Measurements from ENCODE around the gene RNF208. TPM values are rescaled to one million over a fixed set of nuclear protein-coding genes. Genes with fewer than 3 reads are reported as not detected.

RNF208 gene
- total and polyA plus RNA-seq, 2 of the 4 experiments (the other 2 are of a cell fraction): 1.2 TPM; not detected in 1

- Histone ChIP-seq H3K4me1 (ENCODE audit: control insufficient read depth, insufficient read depth, low read length) (peaks cover 1% of the 10 kb centered on the region), H3K79me1 (ENCODE audit: low read depth in 1 of 2, low read length in 2 of 2) (peaks cover 10 to 40% of the 10 kb centered on the region in 2 experiments), H3K9ac (ENCODE audit: low read depth, low read length) (no peak overlapping the region), H3K9me1 (ENCODE audit: insufficient read depth, low read length) (peaks cover under 1% of the 10 kb centered on the region), H4K20me1 (ENCODE audit: insufficient read depth, low read length) (peaks cover 10% of the 10 kb centered on the region), H4K5ac (ENCODE audit: low read depth, low read length) (no peak overlapping the region), H2BK20ac (ENCODE audit: low read depth, low read length) (no peak overlapping the region), H3K4me2 (ENCODE audit: low read depth, low read length) (no peak overlapping the region), H2BK120ac (ENCODE audit: low read depth, low read length) (no peak overlapping the region), H2AK5ac (ENCODE audit: low read depth, low read length) (no peak overlapping the region), H3K36me3 (ENCODE audit: control insufficient read depth, insufficient read depth, low read length) (peaks cover 52% of the 10 kb centered on the region), H3K27ac (ENCODE audit: insufficient read depth, low read length) (no peak overlapping the region), H3K23ac (ENCODE audit: low read depth, low read length) (no peak overlapping the region), H2BK5ac (ENCODE audit: low read depth, low read length, poor library complexity, severe bottlenecking) (no peak overlapping the region), H3K27me3 (ENCODE audit: control insufficient read depth, insufficient read depth, low read length) (no peaks in the 10 kb centered on the region), H2AK9ac (replicated peaks; ENCODE audit: low read depth, low read length, poor library complexity) (peak overlapping the region; percentile 28), H2BK15ac (ENCODE audit: low read depth, low read length) (no peak overlapping the region), H4K8ac (ENCODE audit: low read depth in 2 of 2, low read length in 2 of 2) (no peak overlapping the region), H2AFZ (replicated peaks; ENCODE audit: low read length, poor library complexity) (no peak overlapping the region), H3K4me3 (ENCODE audit: insufficient read depth, low read depth, low read length) (no peak overlapping the region), H3K18ac (ENCODE audit: low read depth, low read length) (no peak overlapping the region), H3K9me3 (ENCODE audit: control insufficient read depth, insufficient read depth, low read length) (no peaks in the 10 kb centered on the region), H3K14ac (replicated peaks; ENCODE audit: low read depth, low read length) (no peak overlapping the region), H4K91ac (ENCODE audit: insufficient read depth, low read depth, low read length) (no peak overlapping the region), H3K4ac (ENCODE audit: low read depth, low read length) (no peak overlapping the region), H3K56ac (ENCODE audit: extremely low read depth, insufficient read depth, low read length) (no peak overlapping the region)
- DNase-seq: no peak
- ChIA-PET CTCF (no interaction called here), POLR2A (ENCODE audit: unreplicated experiment) (no interaction called here)
- ATAC-seq (ENCODE audit: low read depth): no peak
- WGBS, 2 experiments (ENCODE audit: extremely low coverage in 2 of 2, insufficient read length in 1 of 2): 71% methylated on average over 4 of the region's 10 CpGs; no CpG with 5 or more reads in 1 of the 2 experiments
- in situ Hi-C loops (cut with MboI; ENCODE audit: low sequenced_read_pairs) (no loop called here), dilution Hi-C loops (cut with HindIII; ENCODE audit: low sequenced_read_pairs, unreplicated experiment) (no loop called here), intact Hi-C loops (cut with micrococcal nuclease) (no loop called here)
- no TSS peak for BruUV-seq (replicated peaks)
- TF ChIP-seq POLR2A (IDR thresholded peaks at IDR 0.05; ENCODE audit: low read depth, low read length): no peak
- TF ChIP-seq CHD1 (IDR thresholded peaks at IDR 0.05; ENCODE audit: low read depth, low read length): no peak
- TF ChIP-seq RCOR1 (IDR thresholded peaks at IDR 0.05; ENCODE audit: insufficient replicate concordance, low read length): no peak
- TF ChIP-seq ELK1 (IDR thresholded peaks at IDR 0.05; ENCODE audit: borderline replicate concordance, low read depth, low read length): no peak
Measured at GRCh38 chr9:137263506-137263905, 41.5 kb upstream of the RNF208 start.
